ENCODE measurements around the gene SEMA3D. TPM values are rescaled to one million over a fixed set of nuclear protein-coding genes. Genes with fewer than 3 reads are reported as not detected.

Gene SEMA3D
- polyA plus RNA-seq, 6 donors from 2014 or later, result 0.29 to 1.9 (median 0.99) TPM; not detected in 1

- ATAC-seq (ENCODE audit: low read depth in 2 of 2) (no peak), DNase-seq (no peak)
- Mint-ChIP-seq H3K27ac (no peak overlapping the region), H3K4me1 (no peaks in the 10 kb centered on the region), H3K9me3 (no peaks in the 10 kb centered on the region), H3K27me3 (no peaks in the 10 kb centered on the region), H3K36me3 (no peaks in the 10 kb centered on the region), H3K4me3 (no peak overlapping the region)
Observed at GRCh38 chr7:85022064-85022697, 164.7 kb downstream of the SEMA3D start.

DNA sequence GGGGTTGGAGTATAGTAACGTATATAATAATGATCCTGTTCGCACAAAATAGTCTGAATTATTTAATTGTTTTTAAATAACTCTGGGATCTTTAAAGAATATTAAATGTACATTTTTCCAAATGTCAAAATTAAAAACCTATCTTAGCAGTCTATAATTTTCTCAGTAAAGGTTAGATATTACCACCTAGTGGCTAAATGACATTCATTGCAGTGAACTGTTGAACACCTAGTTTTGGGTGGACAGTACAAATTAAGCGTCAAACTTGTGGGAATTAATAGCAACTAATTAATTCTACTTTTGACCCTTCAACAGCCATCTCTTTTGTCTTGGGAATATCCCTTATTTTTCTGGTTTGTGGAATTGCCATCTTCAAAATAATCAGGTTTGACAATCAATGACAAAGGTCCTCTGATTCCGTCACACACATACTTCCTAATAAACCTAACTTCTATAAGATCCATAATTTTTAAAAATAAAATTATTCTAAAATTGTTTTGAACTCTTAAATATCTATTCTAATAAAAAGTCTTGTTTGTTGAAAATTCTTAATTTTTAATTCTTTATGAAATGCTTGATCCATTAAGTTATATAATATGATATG is 165.7 kb downstream of the SEMA3D start:
- DNase-seq (no peak), ATAC-seq (ENCODE audit: low read depth in 2 of 2) (no peak)
- Mint-ChIP-seq H3K27me3 (no peaks in the 10 kb centered on the region), H3K4me3 (no peak overlapping the region), H3K36me3 (no peaks in the 10 kb centered on the region), H3K9me3 (no peaks in the 10 kb centered on the region), H3K4me1 (no peaks in the 10 kb centered on the region), H3K27ac (no peak overlapping the region)

- DNase-seq (no peak), ATAC-seq (ENCODE audit: low read depth in 2 of 2) (no peak)
- no peak overlapping the region for H3K27ac Mint-ChIP-seq
- no peaks in the 10 kb centered on the region for H3K4me1 Mint-ChIP-seq
- no peaks in the 10 kb centered on the region for H3K36me3 Mint-ChIP-seq
- H3K9me3 Mint-ChIP-seq, result no peaks in the 10 kb centered on the region
- no peak overlapping the region for H3K4me3 Mint-ChIP-seq
- no peaks in the 10 kb centered on the region for H3K27me3 Mint-ChIP-seq
Observed at GRCh38 chr7:85019778-85020177, 167.1 kb downstream of the SEMA3D start.

- ATAC-seq (ENCODE audit: low read depth in 2 of 2) (no peak), DNase-seq (no peak)
- H3K4me3 Mint-ChIP-seq, result no peak overlapping the region
- no peaks in the 10 kb centered on the region for H3K27me3 Mint-ChIP-seq
- no peaks in the 10 kb centered on the region for H3K36me3 Mint-ChIP-seq
- H3K4me1 Mint-ChIP-seq, result no peaks in the 10 kb centered on the region
- no peaks in the 10 kb centered on the region for H3K9me3 Mint-ChIP-seq
- H3K27ac Mint-ChIP-seq, result no peak overlapping the region
Observed at GRCh38 chr7:85019176-85019575, 167.7 kb downstream of the SEMA3D start.

DNA sequence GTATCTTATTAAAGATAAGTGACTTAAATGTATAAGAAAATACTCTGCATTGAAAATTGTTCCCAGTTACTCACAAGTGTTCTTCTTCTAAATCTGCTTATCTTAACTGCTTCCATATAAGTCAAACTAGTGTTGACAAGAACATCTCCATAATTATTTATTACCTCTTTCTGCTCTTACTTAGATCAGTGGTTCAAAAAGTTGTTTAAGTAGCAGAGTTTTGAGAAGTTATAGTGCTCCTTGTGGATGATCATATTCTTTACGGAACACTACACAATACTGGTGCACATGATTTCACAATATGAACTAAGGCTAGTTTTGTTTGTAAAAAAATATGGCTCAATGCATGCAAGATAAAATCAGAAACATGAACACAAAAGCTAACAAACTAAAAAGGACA is 168.4 kb downstream of the SEMA3D start:
- ATAC-seq (ENCODE audit: low read depth in 2 of 2) (no peak), DNase-seq (no peak)
- no peaks in the 10 kb centered on the region for H3K9me3 Mint-ChIP-seq
- H3K27ac Mint-ChIP-seq, result no peak overlapping the region
- H3K27me3 Mint-ChIP-seq, result no peaks in the 10 kb centered on the region
- H3K36me3 Mint-ChIP-seq, result no peaks in the 10 kb centered on the region
- H3K4me3 Mint-ChIP-seq, result no peak overlapping the region
- H3K4me1 Mint-ChIP-seq, result no peaks in the 10 kb centered on the region

DNA sequence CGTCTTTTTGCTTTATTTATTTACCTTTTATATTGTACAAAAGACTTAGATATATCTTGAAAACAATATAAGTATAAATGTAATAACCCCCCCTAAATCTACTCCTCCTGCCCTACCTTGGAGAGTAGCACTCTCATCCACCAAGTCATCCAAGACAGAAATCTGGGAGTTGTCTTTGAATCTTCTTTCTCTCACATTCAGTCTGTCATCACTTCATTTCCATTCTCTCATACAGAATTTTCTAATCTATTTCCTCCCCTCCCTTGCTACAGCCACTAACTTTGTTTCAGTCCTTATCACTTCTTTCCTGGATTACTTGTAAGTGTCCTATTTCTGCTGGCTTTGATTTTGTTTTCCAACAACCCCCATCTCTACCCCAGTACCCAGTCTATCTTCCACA is 170.6 kb downstream of the SEMA3D start:
- ATAC-seq (ENCODE audit: low read depth in 2 of 2) (no peak), DNase-seq (no peak)
- no peak overlapping the region for H3K27ac Mint-ChIP-seq
- H3K4me1 Mint-ChIP-seq, result no peaks in the 10 kb centered on the region
- no peaks in the 10 kb centered on the region for H3K27me3 Mint-ChIP-seq
- H3K9me3 Mint-ChIP-seq, result no peaks in the 10 kb centered on the region
- no peak overlapping the region for H3K4me3 Mint-ChIP-seq
- H3K36me3 Mint-ChIP-seq, result no peaks in the 10 kb centered on the region

- Mint-ChIP-seq H3K4me1 (no peaks in the 10 kb centered on the region), H3K27me3 (no peaks in the 10 kb centered on the region), H3K4me3 (no peak overlapping the region), H3K27ac (no peak overlapping the region), H3K9me3 (no peaks in the 10 kb centered on the region), H3K36me3 (no peaks in the 10 kb centered on the region)
- DNase-seq, result no peak
- no peak for ATAC-seq (ENCODE audit: low read depth in 2 of 2)
Observed at GRCh38 chr7:85014936-85015660, 171.8 kb downstream of the SEMA3D start.

DNA sequence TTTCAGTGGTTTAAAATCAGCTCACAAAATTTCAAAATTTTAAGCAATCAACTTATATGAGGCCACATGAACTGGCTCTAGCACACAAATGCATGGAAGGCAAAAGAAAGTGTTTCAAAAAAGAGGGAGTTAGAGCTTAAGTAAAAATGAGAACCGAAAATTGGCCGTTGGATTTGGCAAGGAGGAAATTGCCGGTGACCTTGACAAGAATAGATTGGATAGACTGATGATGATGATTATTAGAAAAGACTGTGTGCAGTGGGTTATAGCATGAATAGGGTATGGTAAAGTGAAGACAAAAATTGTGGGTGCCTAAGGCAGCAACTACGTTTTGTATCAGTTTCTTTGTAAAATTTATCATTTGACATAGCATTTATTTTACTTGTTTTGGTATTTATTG is 175.7 kb downstream of the SEMA3D start:
- DNase-seq, result no peak
- H3K9me3 Mint-ChIP-seq, result no peaks in the 10 kb centered on the region
- H3K27ac Mint-ChIP-seq, result no peak overlapping the region
- no peaks in the 10 kb centered on the region for H3K36me3 Mint-ChIP-seq
- ATAC-seq (ENCODE audit: low read depth in 2 of 2), result no peak
- H3K4me3 Mint-ChIP-seq, result no peak overlapping the region
- no peaks in the 10 kb centered on the region for H3K27me3 Mint-ChIP-seq
- H3K4me1 Mint-ChIP-seq, result no peaks in the 10 kb centered on the region

DNA sequence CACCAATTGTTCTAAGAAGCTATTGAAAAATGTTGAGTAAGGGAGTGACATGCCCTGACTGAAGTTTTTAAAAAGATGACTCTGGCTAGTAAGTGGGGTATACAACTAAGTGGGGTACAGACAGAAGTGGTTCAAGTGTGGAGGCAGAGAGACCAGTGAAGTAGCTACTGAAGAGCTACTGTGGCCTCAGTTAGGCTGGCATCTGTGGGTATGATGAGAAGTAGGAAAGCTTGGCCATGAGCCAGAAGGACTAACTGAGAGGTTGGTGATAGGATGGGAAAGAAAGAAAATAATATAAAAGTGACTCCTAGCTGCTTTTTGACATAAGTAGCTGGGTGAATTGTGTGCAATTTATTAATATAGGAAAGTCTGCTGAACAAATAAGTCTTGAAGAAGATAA is 176.6 kb downstream of the SEMA3D start:
- Mint-ChIP-seq H3K4me3 (no peak overlapping the region), H3K27me3 (no peaks in the 10 kb centered on the region), H3K36me3 (no peaks in the 10 kb centered on the region), H3K4me1 (no peaks in the 10 kb centered on the region), H3K27ac (no peak overlapping the region), H3K9me3 (no peaks in the 10 kb centered on the region)
- no peak for ATAC-seq (ENCODE audit: low read depth in 2 of 2)
- no peak for DNase-seq

- H3K4me1 Mint-ChIP-seq, result no peaks in the 10 kb centered on the region
- no peak for ATAC-seq (ENCODE audit: low read depth in 2 of 2)
- no peaks in the 10 kb centered on the region for H3K9me3 Mint-ChIP-seq
- H3K27ac Mint-ChIP-seq, result no peak overlapping the region
- no peaks in the 10 kb centered on the region for H3K36me3 Mint-ChIP-seq
- H3K4me3 Mint-ChIP-seq, result no peak overlapping the region
- DNase-seq, result no peak
- H3K27me3 Mint-ChIP-seq, result no peaks in the 10 kb centered on the region
Observed at GRCh38 chr7:85006754-85007153, 180.1 kb downstream of the SEMA3D start.

- H3K27ac Mint-ChIP-seq, result no peak overlapping the region
- peaks cover 0 to 3% of the 10 kb centered on the region in 2 donors for H3K36me3 Mint-ChIP-seq
- no peak for ATAC-seq (ENCODE audit: low read depth in 2 of 2)
- no peak overlapping the region for H3K4me3 Mint-ChIP-seq
- no peak for DNase-seq
- H3K27me3 Mint-ChIP-seq, result no peaks in the 10 kb centered on the region
- no peaks in the 10 kb centered on the region for H3K4me1 Mint-ChIP-seq
- H3K9me3 Mint-ChIP-seq, result no peaks in the 10 kb centered on the region
Observed at GRCh38 chr7:85004402-85004801, 182.5 kb downstream of the SEMA3D start.

- Mint-ChIP-seq H3K4me3 (no peak overlapping the region), H3K36me3 (peaks cover 0 to 3% of the 10 kb centered on the region in 2 donors), H3K27ac (no peak overlapping the region), H3K4me1 (no peaks in the 10 kb centered on the region), H3K27me3 (no peaks in the 10 kb centered on the region), H3K9me3 (no peaks in the 10 kb centered on the region)
- DNase-seq (no peak), ATAC-seq (ENCODE audit: low read depth in 2 of 2) (no peak)
Observed at GRCh38 chr7:85001495-85002345, 185.1 kb downstream of the SEMA3D start.

DNA sequence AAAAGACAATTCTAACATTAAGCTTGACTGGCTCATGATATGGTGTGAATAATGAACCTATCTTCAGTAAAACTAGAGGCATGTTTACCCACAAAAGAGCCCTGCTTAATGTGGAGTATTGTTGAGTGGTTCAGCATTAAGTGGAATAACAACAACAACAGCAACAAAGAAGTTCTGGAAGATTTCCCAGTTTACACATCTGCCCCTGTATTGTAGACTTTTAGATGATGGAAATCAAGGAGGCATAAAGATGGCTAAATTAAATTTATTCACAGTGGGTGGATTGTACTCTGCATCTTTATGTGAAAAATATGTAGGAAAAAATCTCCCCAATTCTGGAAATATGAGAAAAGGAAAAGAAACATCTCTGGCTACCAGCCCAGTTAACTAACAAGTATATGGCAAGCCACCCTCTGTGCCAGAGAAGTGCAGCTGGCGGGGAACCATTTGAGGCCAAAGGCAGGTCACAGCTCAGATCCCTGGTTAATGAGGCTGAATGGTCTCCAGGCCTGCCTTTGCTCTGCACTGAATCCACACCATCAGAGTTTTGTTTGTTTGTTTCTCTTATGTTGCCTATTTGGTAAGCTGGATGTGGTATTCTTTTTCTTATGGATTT is 186.0 kb downstream of the SEMA3D start:
- no peaks in the 10 kb centered on the region for H3K27me3 Mint-ChIP-seq
- no peak overlapping the region for H3K4me3 Mint-ChIP-seq
- no peaks in the 10 kb centered on the region for H3K4me1 Mint-ChIP-seq
- DNase-seq, result no peak
- H3K9me3 Mint-ChIP-seq, result no peaks in the 10 kb centered on the region
- no peak overlapping the region for H3K27ac Mint-ChIP-seq
- no peak for ATAC-seq (ENCODE audit: low read depth in 2 of 2)
- H3K36me3 Mint-ChIP-seq, result peaks cover 0 to 3% of the 10 kb centered on the region in 2 donors

Data from naive B cell (primary cell).